Thoracic aorta (tissue), 2 donors: ENCODE results near the gene HOXB4. TPM values are rescaled to one million over a fixed set of nuclear protein-coding genes. Genes with fewer than 3 reads are reported as not detected.
A peak's percentile ranks its signal among the peaks of the same experiment; 100 is the strongest.

Experiments
- ATAC-seq: fragments of 150-250 bp; one replicate; pipeline ENCODE4 v1.8.0; 2017; ENCODE audit warnings: low read depth; ENCODE audit not compliant: insufficient number of reproducible peaks, low FRiP score
- DNase-seq: peaks from one replicate; pipeline ENCODE4 v3.0.0-alpha.2; 2020; ENCODE audit warnings: low spot score
- H3K27ac ChIP-seq, 2 donors: fragments of 200-600 bp; sonication (generic); 1 replicate in 1 of 2; 2 replicates in 1 of 2; pipeline ENCODE4 v1.5.1; 2016; ENCODE audit warnings: mild to moderate bottlenecking in 2 of 2, moderate library complexity in 2 of 2
- H3K27me3 ChIP-seq: fragments of 200-600 bp; sonication (generic); replicated peaks from 2 replicates; pipeline ENCODE4 v1.6.0; 2016; ENCODE audit warnings: mild to moderate bottlenecking; ENCODE audit not compliant: insufficient read depth
- H3K36me3 ChIP-seq: fragments of 200-600 bp; sonication (generic); one replicate; pipeline ENCODE4 v1.5.1; 2016
- H3K4me1 ChIP-seq, 2 donors: fragments of 200-600 bp; sonication (generic); 1 replicate in 1 of 2; 2 replicates in 1 of 2; pipeline versions ENCODE4 v1.5.1 to v1.6.0; 2016; ENCODE audit warnings: low read depth in 2 of 2, mild to moderate bottlenecking in 1 of 2; ENCODE audit not compliant: control insufficient read depth in 1 of 2
- H3K4me3 ChIP-seq: fragments of 200-600 bp; sonication (generic); 2 replicates; pipeline ENCODE4 v1.5.1; 2016; ENCODE audit warnings: mild to moderate bottlenecking
- H3K9me3 ChIP-seq: fragments of 200-600 bp; sonication (generic); 2 replicates; pipeline ENCODE4 v1.5.1; 2016
- CTCF ChIP-seq: fragments of 200-600 bp; sonication (generic); IDR thresholded peaks from one replicate; pipeline ENCODE4 v1.5.1; 2019; ENCODE audit warnings: antibody characterized with exemption
- total RNA-seq, 2 donors: library from RNA; depleted of rRNA; stranded (reverse); fragments of >200 nt; gene quantifications; one replicate each; pipeline versions ENCODE4 v1.1.0 to v1.2.3, GENCODE V29; 2016

HOXB4 gene
- total RNA-seq, 2 donors from 2014 or later, result 6.2 to 11.5 TPM

- H3K36me3 ChIP-seq, result no peaks in the 10 kb centered on the region
- H3K9me3 ChIP-seq, result no peaks in the 10 kb centered on the region
- no peak overlapping the region for H3K27ac ChIP-seq
- DNase-seq, result no peak
- ATAC-seq, result no peak
- peaks cover 21% of the 10 kb centered on the region for H3K27me3 ChIP-seq
- TF ChIP-seq CTCF, result no peak
- H3K4me1 ChIP-seq, result peaks cover 8 to 20% of the 10 kb centered on the region in 2 donors
- no peak overlapping the region for H3K4me3 ChIP-seq
Observed at GRCh38 chr17:48620461-48621139, 42.5 kb upstream of the HOXB4 start.

- TF ChIP-seq CTCF, result no peak
- Histone ChIP-seq H3K4me3 (no peak overlapping the region), H3K9me3 (no peaks in the 10 kb centered on the region), H3K4me1 (peaks cover 2 to 13% of the 10 kb centered on the region in 2 donors), H3K27ac (no peak overlapping the region), H3K27me3 (peaks cover 27% of the 10 kb centered on the region), H3K36me3 (no peaks in the 10 kb centered on the region)
- DNase-seq, result no peak
- ATAC-seq, result no peak
Observed at GRCh38 chr17:48619826-48620449, 41.8 kb upstream of the HOXB4 start.

- peaks cover 33% of the 10 kb centered on the region for H3K27me3 ChIP-seq
- H3K36me3 ChIP-seq, result no peaks in the 10 kb centered on the region
- peak; percentile 68 for ATAC-seq
- peaks cover 0 to 18% of the 10 kb centered on the region in 2 donors for H3K4me1 ChIP-seq
- no peak overlapping the region for H3K4me3 ChIP-seq
- H3K27ac ChIP-seq, result no peak overlapping the region
- H3K9me3 ChIP-seq, result no peaks in the 10 kb centered on the region
- DNase-seq, result peak; percentile 53
- TF ChIP-seq CTCF, result peak; percentile 95
Observed at GRCh38 chr17:48618256-48618896, 40.2 kb upstream of the HOXB4 start.

GRCh38 chr17:48617471-48618255 is 39.5 kb upstream of the HOXB4 start:
- H3K4me1 ChIP-seq, result peaks cover 1 to 20% of the 10 kb centered on the region in 2 donors
- no peak overlapping the region for H3K27ac ChIP-seq
- no peak for ATAC-seq
- no peak for TF ChIP-seq CTCF
- peaks cover 33% of the 10 kb centered on the region for H3K27me3 ChIP-seq
- no peaks in the 10 kb centered on the region for H3K9me3 ChIP-seq
- H3K36me3 ChIP-seq, result no peaks in the 10 kb centered on the region
- H3K4me3 ChIP-seq, result no peak overlapping the region
- no peak for DNase-seq
